Loucy (cell line): ENCODE results near the gene AWAT2.

Source experiments
- H2AFZ ChIP-seq: fragments of 200-600 bp; sonication (generic); 2 replicates; pipeline ENCODE4 v1.6.0; 2016; ENCODE audit warnings: antibody characterized with exemption, mild to moderate bottlenecking, low read length, moderate library complexity
- H3F3A ChIP-seq: fragments of 200-600 bp; 2 replicates; pipeline ENCODE4 v1.6.0; 2016; ENCODE audit warnings: antibody characterized with exemption, low read depth, mild to moderate bottlenecking
- H3K27me3 ChIP-seq: fragments of 200-600 bp; sonication (generic); 2 replicates; pipeline ENCODE4 v1.6.1; 2014; ENCODE audit warnings: low read length, mild to moderate bottlenecking; ENCODE audit not compliant: insufficient read depth, poor library complexity, severe bottlenecking
- H3K36me3 ChIP-seq: fragments of 200-600 bp; sonication (generic); 2 replicates; pipeline ENCODE4 v1.6.1; 2016; ENCODE audit warnings: low read length; ENCODE audit not compliant: insufficient read depth
- H3K4me1 ChIP-seq: fragments of 200-600 bp; sonication (generic); 2 replicates; pipeline ENCODE4 v1.5.1; 2014; ENCODE audit warnings: low read length, mild to moderate bottlenecking; ENCODE audit not compliant: insufficient read depth, poor library complexity, severe bottlenecking
- H3K4me2 ChIP-seq: fragments of 200-600 bp; sonication (generic); 2 replicates; pipeline ENCODE4 v1.6.0; 2014; ENCODE audit warnings: antibody characterized with exemption, low read length, low read depth, mild to moderate bottlenecking; ENCODE audit not compliant: poor library complexity, severe bottlenecking
- H3K4me3 ChIP-seq: fragments of 200-600 bp; sonication (generic); 2 replicates; pipeline ENCODE4 v1.5.1; 2014; ENCODE audit warnings: low read length, mild to moderate bottlenecking, mixed read lengths; ENCODE audit not compliant: poor library complexity, severe bottlenecking
- H3K79me2 ChIP-seq: fragments of 200-600 bp; sonication (generic); 2 replicates; pipeline ENCODE4 v1.6.1; 2014; ENCODE audit warnings: low read length; ENCODE audit not compliant: insufficient read depth
- H3K9ac ChIP-seq: fragments of 200-600 bp; sonication (generic); 2 replicates; pipeline ENCODE4 v1.6.0; 2014; ENCODE audit warnings: mild to moderate bottlenecking, low read depth, low read length, moderate library complexity; ENCODE audit not compliant: poor library complexity, severe bottlenecking
- H3K9me2 ChIP-seq: fragments of 200-600 bp; sonication (generic); replicated peaks from 2 replicates; pipeline ENCODE4 v1.6.1; 2016; ENCODE audit warnings: low read depth, low read length, mixed read lengths
- H3K9me3 ChIP-seq: fragments of 200-600 bp; sonication (generic); 2 replicates; pipeline ENCODE4 v1.6.1; 2014; ENCODE audit warnings: mild to moderate bottlenecking, antibody characterized with exemption, low read length, low read depth; ENCODE audit not compliant: insufficient read depth
- H4K20me1 ChIP-seq: fragments of 200-600 bp; sonication (generic); 2 replicates; pipeline ENCODE4 v1.6.0; 2014; ENCODE audit warnings: antibody characterized with exemption, low read length, mild to moderate bottlenecking; ENCODE audit not compliant: insufficient read depth, poor library complexity, severe bottlenecking
- EZH2phosphoT487 ChIP-seq: fragments of 200-600 bp; IDR thresholded peaks from 2 replicates; pipeline ENCODE4 v1.6.1; 2018; ENCODE audit warnings: antibody characterized with exemption, mild to moderate bottlenecking, moderate library complexity, borderline replicate concordance
- TF ChIP-seq, protein P1 (sequence below): fragments of 200-600 bp; sonication (generic); conservative IDR thresholded peaks from 2 replicates; pipeline ENCODE4 v1.5.1; 2014; ENCODE audit warnings: mild to moderate bottlenecking, antibody characterized with exemption, low read length

AWAT2 gene

DNA sequence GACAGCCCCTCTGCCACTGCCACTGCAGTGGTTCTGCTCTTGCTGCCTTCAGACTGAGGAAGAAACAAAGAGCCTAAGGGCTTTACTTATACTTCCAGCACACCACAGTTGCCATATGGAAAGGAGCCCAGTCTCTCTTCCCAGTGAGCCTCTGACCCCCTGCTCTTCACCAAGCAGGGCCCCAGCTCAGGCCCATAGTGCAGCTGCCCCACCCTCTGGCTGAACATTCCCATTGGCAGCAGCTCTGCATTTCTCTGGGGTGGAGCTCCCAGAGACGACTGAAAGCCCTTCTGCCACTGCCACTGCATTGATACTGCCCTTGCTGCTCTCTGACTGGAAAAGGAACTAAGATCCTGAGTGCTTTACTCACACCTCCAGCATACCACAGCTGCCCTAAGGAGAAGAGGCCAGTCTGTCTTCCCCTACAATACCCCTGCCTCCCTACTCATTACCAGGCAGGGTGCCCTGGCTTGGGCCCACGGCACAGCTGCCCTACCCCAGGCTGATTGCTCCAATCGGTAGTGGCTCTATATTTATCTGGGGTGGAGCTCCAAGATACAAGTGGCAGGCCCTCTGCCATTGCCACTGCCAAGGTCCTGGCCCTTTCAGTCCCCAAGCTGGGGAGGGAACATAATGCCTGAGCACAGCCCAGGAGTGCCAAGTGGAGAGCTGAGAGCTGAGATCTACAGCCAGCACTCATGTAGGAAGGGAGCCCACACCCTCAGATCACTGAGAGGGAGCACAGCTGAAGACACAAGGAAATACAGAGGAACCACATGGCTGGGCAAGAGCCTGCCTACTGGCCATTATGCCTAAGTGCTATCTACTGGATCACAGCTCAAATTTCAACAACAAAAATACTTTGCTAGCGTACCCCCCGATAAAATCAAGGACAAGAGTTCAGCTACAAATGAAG, 36.0 kb downstream of the AWAT2 start:
- TF ChIP-seq, protein P1, sequence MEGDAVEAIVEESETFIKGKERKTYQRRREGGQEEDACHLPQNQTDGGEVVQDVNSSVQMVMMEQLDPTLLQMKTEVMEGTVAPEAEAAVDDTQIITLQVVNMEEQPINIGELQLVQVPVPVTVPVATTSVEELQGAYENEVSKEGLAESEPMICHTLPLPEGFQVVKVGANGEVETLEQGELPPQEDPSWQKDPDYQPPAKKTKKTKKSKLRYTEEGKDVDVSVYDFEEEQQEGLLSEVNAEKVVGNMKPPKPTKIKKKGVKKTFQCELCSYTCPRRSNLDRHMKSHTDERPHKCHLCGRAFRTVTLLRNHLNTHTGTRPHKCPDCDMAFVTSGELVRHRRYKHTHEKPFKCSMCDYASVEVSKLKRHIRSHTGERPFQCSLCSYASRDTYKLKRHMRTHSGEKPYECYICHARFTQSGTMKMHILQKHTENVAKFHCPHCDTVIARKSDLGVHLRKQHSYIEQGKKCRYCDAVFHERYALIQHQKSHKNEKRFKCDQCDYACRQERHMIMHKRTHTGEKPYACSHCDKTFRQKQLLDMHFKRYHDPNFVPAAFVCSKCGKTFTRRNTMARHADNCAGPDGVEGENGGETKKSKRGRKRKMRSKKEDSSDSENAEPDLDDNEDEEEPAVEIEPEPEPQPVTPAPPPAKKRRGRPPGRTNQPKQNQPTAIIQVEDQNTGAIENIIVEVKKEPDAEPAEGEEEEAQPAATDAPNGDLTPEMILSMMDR: no peak
- TF ChIP-seq EZH2phosphoT487: no peak
- Histone ChIP-seq H3K79me2 (no peaks in the 10 kb centered on the region), H3F3A (no peaks in the 10 kb centered on the region), H3K9ac (no peak overlapping the region), H3K27me3 (no peaks in the 10 kb centered on the region), H3K36me3 (no peaks in the 10 kb centered on the region), H4K20me1 (no peaks in the 10 kb centered on the region), H3K9me3 (no peaks in the 10 kb centered on the region), H3K4me1 (no peaks in the 10 kb centered on the region), H3K4me3 (no peak overlapping the region), H3K9me2 (no peaks in the 10 kb centered on the region), H3K4me2 (no peak overlapping the region), H2AFZ (no peak overlapping the region)

DNA sequence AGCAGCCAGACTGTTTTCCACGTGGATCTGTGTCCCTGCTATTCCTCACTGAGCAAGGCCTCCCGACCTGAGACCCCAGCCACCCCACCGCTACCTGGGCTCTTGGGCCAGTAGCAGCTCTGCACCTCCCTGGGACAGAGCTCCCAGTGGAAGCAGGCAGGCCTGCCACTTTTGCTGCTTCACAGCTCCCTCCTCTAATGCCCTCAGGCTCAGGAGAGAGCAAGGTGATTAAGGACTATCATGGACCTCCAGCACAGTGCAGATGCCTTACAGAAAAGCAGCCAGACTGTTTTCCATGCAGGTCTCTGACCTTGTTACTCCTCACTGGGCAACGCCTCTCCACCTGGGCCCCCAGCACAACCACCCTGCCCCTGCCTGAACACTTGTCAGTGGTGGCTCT, 37.0 kb downstream of the AWAT2 start:
- no peaks in the 10 kb centered on the region for H3K27me3 ChIP-seq
- no peak overlapping the region for H2AFZ ChIP-seq
- no peaks in the 10 kb centered on the region for H4K20me1 ChIP-seq
- H3K4me1 ChIP-seq: no peaks in the 10 kb centered on the region
- no peaks in the 10 kb centered on the region for H3K9me2 ChIP-seq
- no peak for TF ChIP-seq EZH2phosphoT487
- TF ChIP-seq, protein P1: no peak
- H3K79me2 ChIP-seq: no peaks in the 10 kb centered on the region
- H3K4me3 ChIP-seq: no peak overlapping the region
- no peaks in the 10 kb centered on the region for H3F3A ChIP-seq
- H3K9me3 ChIP-seq: no peaks in the 10 kb centered on the region
- H3K36me3 ChIP-seq: no peaks in the 10 kb centered on the region
- H3K9ac ChIP-seq: no peak overlapping the region
- H3K4me2 ChIP-seq: no peak overlapping the region

DNA sequence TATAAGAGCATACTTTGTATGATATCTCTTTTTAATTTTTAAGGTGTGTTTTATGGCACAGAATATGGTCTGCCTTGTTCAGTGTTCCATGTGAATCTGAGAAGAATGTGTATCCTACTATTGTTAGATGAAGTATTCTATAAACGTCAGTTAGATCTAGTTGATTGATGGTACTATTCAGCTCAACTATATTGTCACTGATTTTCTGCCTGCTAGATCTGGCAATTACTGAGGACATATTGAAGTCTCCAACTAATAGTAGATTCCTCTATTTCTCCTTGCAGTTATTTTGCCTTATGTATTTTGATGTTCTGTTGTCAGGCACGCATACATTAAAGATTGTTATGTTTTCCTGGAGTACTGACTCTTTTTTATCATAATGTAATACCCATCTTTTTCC, 39.8 kb downstream of the AWAT2 start:
- no peaks in the 10 kb centered on the region for H3F3A ChIP-seq
- no peaks in the 10 kb centered on the region for H3K9me2 ChIP-seq
- H3K9ac ChIP-seq: no peak overlapping the region
- no peaks in the 10 kb centered on the region for H3K9me3 ChIP-seq
- no peak overlapping the region for H3K4me3 ChIP-seq
- no peak for TF ChIP-seq EZH2phosphoT487
- TF ChIP-seq, protein P1: no peak
- H3K4me2 ChIP-seq: no peak overlapping the region
- no peaks in the 10 kb centered on the region for H3K27me3 ChIP-seq
- H3K79me2 ChIP-seq: no peaks in the 10 kb centered on the region
- no peaks in the 10 kb centered on the region for H3K36me3 ChIP-seq
- H4K20me1 ChIP-seq: no peaks in the 10 kb centered on the region
- no peaks in the 10 kb centered on the region for H3K4me1 ChIP-seq
- no peak overlapping the region for H2AFZ ChIP-seq
